HEK293 (cell line): ENCODE results near the gene TLR5.

ENCODE experiments used
- GLI4 ChIP-seq: fragments of 450-650 bp; formaldehyde crosslinking; IDR thresholded peaks from 2 replicates; pipeline ENCODE4 v1.5.1; 2016; ENCODE audit warnings: missing biosample characterization, missing genetic modification characterization
- HOXD13 ChIP-seq: sonication (generic); formaldehyde crosslinking; IDR thresholded peaks from 2 replicates; pipeline ENCODE4 v1.8.0; 2022; ENCODE audit warnings: missing genetic modification reagents, borderline replicate concordance
- IKZF3 ChIP-seq: fragments of 450-650 bp; IDR thresholded peaks from 2 replicates; pipeline ENCODE4 v1.5.0; 2018; ENCODE audit warnings: missing biosample characterization, mild to moderate bottlenecking, missing genetic modification characterization, moderate library complexity
- MEIS1 ChIP-seq: sonication (generic); formaldehyde crosslinking; IDR thresholded peaks from 2 replicates; pipeline ENCODE4 v1.8.1; 2022; ENCODE audit warnings: missing genetic modification reagents, mild to moderate bottlenecking, borderline replicate concordance
- MYNN ChIP-seq: fragments of 450-650 bp; formaldehyde crosslinking; IDR thresholded peaks from 2 replicates; pipeline ENCODE4 v1.5.1; 2016; ENCODE audit warnings: missing biosample characterization, missing genetic modification characterization, borderline replicate concordance
- OSR2 ChIP-seq: fragments of 450-650 bp; formaldehyde crosslinking; IDR thresholded peaks from 2 replicates; pipeline ENCODE4 v1.5.1; 2016; ENCODE audit warnings: missing biosample characterization, missing genetic modification characterization
- PRDM1 ChIP-seq: fragments of 450-650 bp; formaldehyde crosslinking; IDR thresholded peaks from 2 replicates; pipeline ENCODE4; 2016; ENCODE audit warnings: missing biosample characterization, missing genetic modification characterization
- SALL2 ChIP-seq: fragments of 450-650 bp; formaldehyde crosslinking; IDR thresholded peaks from 2 replicates; pipeline ENCODE4 v1.5.0; 2017; ENCODE audit warnings: missing biosample characterization, mild to moderate bottlenecking, missing genetic modification characterization, borderline replicate concordance
- ZBTB49 ChIP-seq: fragments of 450-650 bp; formaldehyde crosslinking; IDR thresholded peaks from 2 replicates; pipeline ENCODE4 v1.5.1; 2016; ENCODE audit warnings: missing biosample characterization, missing genetic modification characterization, low read depth
- ZFP69B ChIP-seq: fragments of 450-650 bp; formaldehyde crosslinking; IDR thresholded peaks from 2 replicates; pipeline ENCODE4 v1.5.1; 2016; ENCODE audit warnings: missing biosample characterization, missing genetic modification characterization
- ZNF140 ChIP-seq: fragments of 450-650 bp; formaldehyde crosslinking; IDR thresholded peaks from 2 replicates; pipeline ENCODE4 v1.5.1; 2016; ENCODE audit warnings: missing biosample characterization, missing genetic modification characterization
- ZNF146 ChIP-seq: fragments of 450-650 bp; formaldehyde crosslinking; IDR thresholded peaks from 2 replicates; pipeline ENCODE4 v1.5.1; 2016; ENCODE audit warnings: missing biosample characterization, missing genetic modification characterization
- ZNF155 ChIP-seq: fragments of 450-650 bp; formaldehyde crosslinking; IDR thresholded peaks from 2 replicates; pipeline ENCODE4 v1.5.1; 2016; ENCODE audit warnings: missing biosample characterization, missing genetic modification characterization
- ZNF211 ChIP-seq: fragments of 450-650 bp; formaldehyde crosslinking; IDR thresholded peaks from 2 replicates; pipeline ENCODE4 v1.5.1; 2016; ENCODE audit warnings: low read depth, missing biosample characterization, missing genetic modification characterization
- ZNF274 ChIP-seq, 2 experiments: fragments of 200-500 bp in 1 of 2; fragments of 450-650 bp in 1 of 2; sonication (Bioruptor generic) in 1 of 2; formaldehyde crosslinking in 1 of 2; IDR thresholded peaks; 2 replicates each; pipeline versions ENCODE4 v1.5.1 to v1.6.1; 2014 to 2016; ENCODE audit warnings: borderline replicate concordance in 1 of 2, inconsistent platforms in 1 of 2, low read length in 1 of 2, missing biosample characterization in 1 of 2, missing genetic modification characterization in 1 of 2
- ZNF350 ChIP-seq: fragments of 450-650 bp; formaldehyde crosslinking; IDR thresholded peaks from 2 replicates; pipeline ENCODE4 v1.5.0; 2017; ENCODE audit warnings: missing biosample characterization, mild to moderate bottlenecking, missing genetic modification characterization
- ZNF362 ChIP-seq: fragments of 450-650 bp; formaldehyde crosslinking; IDR thresholded peaks from 2 replicates; pipeline ENCODE4 v1.5.1; 2016; ENCODE audit warnings: missing biosample characterization, missing genetic modification characterization
- ZNF488 ChIP-seq: fragments of 450-650 bp; formaldehyde crosslinking; IDR thresholded peaks from 2 replicates; pipeline ENCODE4 v1.5.1; 2016; ENCODE audit warnings: missing biosample characterization, missing genetic modification characterization
- ZNF501 ChIP-seq: fragments of 450-650 bp; formaldehyde crosslinking; IDR thresholded peaks from 2 replicates; pipeline ENCODE4 v1.5.1; 2016; ENCODE audit warnings: missing biosample characterization, missing genetic modification characterization
- ZNF510 ChIP-seq: fragments of 450-650 bp; formaldehyde crosslinking; IDR thresholded peaks from 2 replicates; pipeline ENCODE4 v1.5.1; 2018; ENCODE audit warnings: mild to moderate bottlenecking, missing genetic modification characterization, missing biosample characterization; ENCODE audit not compliant: insufficient replicate concordance
- ZNF514 ChIP-seq: fragments of 450-650 bp; formaldehyde crosslinking; IDR thresholded peaks from 2 replicates; pipeline ENCODE4 v1.5.1; 2016; ENCODE audit warnings: missing biosample characterization, missing genetic modification characterization
- ZNF529 ChIP-seq: fragments of 450-650 bp; formaldehyde crosslinking; IDR thresholded peaks from 2 replicates; pipeline ENCODE4 v1.5.1; 2017; ENCODE audit warnings: missing genetic modification characterization, missing biosample characterization; ENCODE audit not compliant: insufficient replicate concordance
- ZNF596 ChIP-seq: fragments of 450-650 bp; IDR thresholded peaks from 2 replicates; pipeline ENCODE4 v1.5.0; 2018; ENCODE audit warnings: missing biosample characterization, mild to moderate bottlenecking, missing genetic modification characterization, moderate library complexity
- ZNF660 ChIP-seq: fragments of 450-650 bp; IDR thresholded peaks from 2 replicates; pipeline ENCODE4 v1.5.1; 2018; ENCODE audit warnings: missing biosample characterization, mild to moderate bottlenecking, missing genetic modification characterization
- ZNF830 ChIP-seq: fragments of 450-650 bp; IDR thresholded peaks from 2 replicates; pipeline ENCODE4 v1.5.0; 2018; ENCODE audit warnings: missing biosample characterization, missing genetic modification characterization, low read depth, mild to moderate bottlenecking, moderate library complexity
- ZSCAN30 ChIP-seq: fragments of 450-650 bp; IDR thresholded peaks from 2 replicates; pipeline ENCODE4 v1.5.1; 2018; ENCODE audit warnings: missing biosample characterization, mild to moderate bottlenecking, missing genetic modification characterization, moderate library complexity
- TF ChIP-seq, protein P1 (sequence below): fragments of 450-650 bp; formaldehyde crosslinking; IDR thresholded peaks from 2 replicates; pipeline ENCODE4 v1.5.0; 2017; ENCODE audit warnings: missing biosample characterization, missing genetic modification characterization, borderline replicate concordance
- TF ChIP-seq, protein P2 (sequence below): fragments of 450-650 bp; formaldehyde crosslinking; IDR thresholded peaks from 2 replicates; pipeline ENCODE4 v1.5.1; 2016; ENCODE audit warnings: missing biosample characterization, missing genetic modification characterization

The TLR5 gene

GRCh38 chr1:223142795-223143536 lies at the start of gene TLR5 (continued):
- TF ChIP-seq IKZF3 (tag by site-specific recombination) (no peak; the same call in 1 of the 2 replicates), ZNF211 (no peak), MEIS1 (no peak), MYNN (tag by site-specific recombination) (no peak), ZNF488 (no peak), ZFP69B (tag by site-specific recombination) (peak; percentile 67; the same call in 1 of the 2 replicates), ZNF501 (tag by site-specific recombination) (no peak; the same call in none of the 2 replicates), PRDM1 (tag by site-specific recombination) (peak; percentile 89), ZNF660 (tag by site-specific recombination) (peak; percentile 87; the same call in 1 of the 2 replicates), ZSCAN30 (tag by site-specific recombination) (peak; percentile 82), ZNF514 (tag by site-specific recombination) (no peak), ZNF140 (tag by site-specific recombination) (no peak), GLI4 (tag by site-specific recombination) (no peak), ZNF146 (no peak), OSR2 (tag by site-specific recombination) (peak; percentile 25; the same call in 1 of the 2 replicates), HOXD13 (CRISPR knock-in tag) (no peak), ZBTB49 (no peak), ZNF274 (IDR thresholded peaks at IDR 0.05; ENCODE audit: low read length) (no peak), ZNF274 (tag by site-specific recombination; IDR thresholded peaks at IDR 0.05; ENCODE audit: borderline replicate concordance) (no peak), ZNF529 (tag by site-specific recombination) (no peak), ZNF362 (no peak), ZNF830 (tag by site-specific recombination) (no peak), SALL2 (tag by site-specific recombination) (no peak), ZNF155 (tag by site-specific recombination) (no peak), ZNF596 (tag by site-specific recombination) (peak; percentile 62), ZNF350 (tag by site-specific recombination) (no peak), ZNF510 (tag by site-specific recombination) (no peak)
- TF ChIP-seq, protein P1, sequence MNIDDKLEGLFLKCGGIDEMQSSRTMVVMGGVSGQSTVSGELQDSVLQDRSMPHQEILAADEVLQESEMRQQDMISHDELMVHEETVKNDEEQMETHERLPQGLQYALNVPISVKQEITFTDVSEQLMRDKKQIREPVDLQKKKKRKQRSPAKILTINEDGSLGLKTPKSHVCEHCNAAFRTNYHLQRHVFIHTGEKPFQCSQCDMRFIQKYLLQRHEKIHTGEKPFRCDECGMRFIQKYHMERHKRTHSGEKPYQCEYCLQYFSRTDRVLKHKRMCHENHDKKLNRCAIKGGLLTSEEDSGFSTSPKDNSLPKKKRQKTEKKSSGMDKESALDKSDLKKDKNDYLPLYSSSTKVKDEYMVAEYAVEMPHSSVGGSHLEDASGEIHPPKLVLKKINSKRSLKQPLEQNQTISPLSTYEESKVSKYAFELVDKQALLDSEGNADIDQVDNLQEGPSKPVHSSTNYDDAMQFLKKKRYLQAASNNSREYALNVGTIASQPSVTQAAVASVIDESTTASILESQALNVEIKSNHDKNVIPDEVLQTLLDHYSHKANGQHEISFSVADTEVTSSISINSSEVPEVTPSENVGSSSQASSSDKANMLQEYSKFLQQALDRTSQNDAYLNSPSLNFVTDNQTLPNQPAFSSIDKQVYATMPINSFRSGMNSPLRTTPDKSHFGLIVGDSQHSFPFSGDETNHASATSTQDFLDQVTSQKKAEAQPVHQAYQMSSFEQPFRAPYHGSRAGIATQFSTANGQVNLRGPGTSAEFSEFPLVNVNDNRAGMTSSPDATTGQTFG (tag by site-specific recombination), result no peak
- TF ChIP-seq, protein P2, sequence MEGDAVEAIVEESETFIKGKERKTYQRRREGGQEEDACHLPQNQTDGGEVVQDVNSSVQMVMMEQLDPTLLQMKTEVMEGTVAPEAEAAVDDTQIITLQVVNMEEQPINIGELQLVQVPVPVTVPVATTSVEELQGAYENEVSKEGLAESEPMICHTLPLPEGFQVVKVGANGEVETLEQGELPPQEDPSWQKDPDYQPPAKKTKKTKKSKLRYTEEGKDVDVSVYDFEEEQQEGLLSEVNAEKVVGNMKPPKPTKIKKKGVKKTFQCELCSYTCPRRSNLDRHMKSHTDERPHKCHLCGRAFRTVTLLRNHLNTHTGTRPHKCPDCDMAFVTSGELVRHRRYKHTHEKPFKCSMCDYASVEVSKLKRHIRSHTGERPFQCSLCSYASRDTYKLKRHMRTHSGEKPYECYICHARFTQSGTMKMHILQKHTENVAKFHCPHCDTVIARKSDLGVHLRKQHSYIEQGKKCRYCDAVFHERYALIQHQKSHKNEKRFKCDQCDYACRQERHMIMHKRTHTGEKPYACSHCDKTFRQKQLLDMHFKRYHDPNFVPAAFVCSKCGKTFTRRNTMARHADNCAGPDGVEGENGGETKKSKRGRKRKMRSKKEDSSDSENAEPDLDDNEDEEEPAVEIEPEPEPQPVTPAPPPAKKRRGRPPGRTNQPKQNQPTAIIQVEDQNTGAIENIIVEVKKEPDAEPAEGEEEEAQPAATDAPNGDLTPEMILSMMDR (tag by site-specific recombination), result peak; percentile 98
- TF ChIP-seq, all 188 proteins: peak for 55
